GM18511 (cell line): ENCODE results near the gene CACNB4.
"Not testable (repeated sequence)": the region's sequence is repeated elsewhere in the genome, so short reads cannot be mapped to it uniquely, and the experiment has no call there.

Source experiments
- ATAC-seq: cut with Tn5 transposase; IDR thresholded peaks from one replicate; pipeline ENCODE4 v1.9.1; 2021; ENCODE audit warnings: mild to moderate bottlenecking, moderate library complexity; ENCODE audit not compliant: unreplicated experiment

CACNB4 gene

GRCh38 chr2:152098496-152099366, at the start of gene CACNB4:
TSS of gene CACNB4 (minus strand) at chr2:152099044.
- peak; percentile 54 for ATAC-seq

- peak; percentile 85 for ATAC-seq
Observed at GRCh38 chr2:152134488-152135280, 35.8 kb upstream of the CACNB4 start.

- no peak for ATAC-seq
Observed at GRCh38 chr2:152132306-152132705, 33.5 kb upstream of the CACNB4 start.

GRCh38 chr2:152127628-152128027, 28.8 kb upstream of the CACNB4 start:
- ATAC-seq, result no peak

- no peak for ATAC-seq
Observed at GRCh38 chr2:152126664-152127063, 27.8 kb upstream of the CACNB4 start.

- no peak for ATAC-seq
Observed at GRCh38 chr2:152122161-152122560, 23.3 kb upstream of the CACNB4 start.

- no peak for ATAC-seq
Observed at GRCh38 chr2:152120430-152120829, 21.6 kb upstream of the CACNB4 start.

GRCh38 chr2:152115952-152116351, 17.1 kb upstream of the CACNB4 start:
- ATAC-seq, result no peak

- no peak for ATAC-seq
Observed at GRCh38 chr2:152114366-152114765, 15.5 kb upstream of the CACNB4 start.

- ATAC-seq, result not testable (repeated sequence)
Observed at GRCh38 chr2:152107140-152107539, 8.3 kb upstream of the CACNB4 start.

GRCh38 chr2:152106464-152106863, 7.6 kb upstream of the CACNB4 start:
- ATAC-seq, result no peak

- ATAC-seq, result no peak
Observed at GRCh38 chr2:152103271-152103670, 4.4 kb upstream of the CACNB4 start.

- ATAC-seq, result no peak
Observed at GRCh38 chr2:152100961-152101360, 2.1 kb upstream of the CACNB4 start.

- ATAC-seq, result no peak
Observed at GRCh38 chr2:152099367-152100050, 665 bp upstream of the CACNB4 start.

- ATAC-seq, result peak; percentile 37
Observed at GRCh38 chr2:152097801-152098495, 896 bp downstream of the CACNB4 start.

- ATAC-seq, result peak; percentile 9
Observed at GRCh38 chr2:152097290-152097800, 1.5 kb downstream of the CACNB4 start.

GRCh38 chr2:152095146-152095545, 3.7 kb downstream of the CACNB4 start:
- no peak for ATAC-seq

GRCh38 chr2:152094014-152094413, 4.8 kb downstream of the CACNB4 start:
- no peak for ATAC-seq

- ATAC-seq, result no peak
Observed at GRCh38 chr2:152093464-152093863, 5.4 kb downstream of the CACNB4 start.

GRCh38 chr2:152092095-152092494, 6.7 kb downstream of the CACNB4 start:
- ATAC-seq, result no peak
